SK-N-SH (cell line): ENCODE measurements around the gene ADAMTS14. TPM values are rescaled to one million over a fixed set of nuclear protein-coding genes. Genes with fewer than 3 reads are reported as not detected.

Experiments
- CTCF ChIA-PET: fragments of 300-600, 350-600 bp; formaldehyde crosslinking; extraction: SDS; loops from one replicate; lab custom pipeline; 2021; lab: Yijun Ruan, JAX
- POLR2A ChIA-PET: fragments of 350-600 bp; sonication (Branson Sonifier 250); formaldehyde crosslinking; extraction: SDS; loops from one replicate; lab custom pipeline; 2020; ENCODE audit warnings: antibody characterized with exemption, inconsistent platforms; lab: Yijun Ruan, JAX
- DNase-seq: peaks from one replicate; pipeline ENCODE4 v3.0.0; 2012
- H2AFZ ChIP-seq: fragments of 200-600 bp; sonication (generic); 2 replicates; pipeline ENCODE4 v1.8.1; 2016; ENCODE audit warnings: antibody characterized with exemption, mild to moderate bottlenecking, low read depth
- H3F3A ChIP-seq: fragments of 200-600 bp; sonication (generic); replicated peaks from 2 replicates; pipeline ENCODE3; 2016; ENCODE audit warnings: antibody characterized with exemption, mild to moderate bottlenecking; ENCODE audit not compliant: insufficient read depth
- H3K27ac ChIP-seq, 2 experiments: fragments of 200-500 bp in 1 of 2; fragments of 200-600 bp in 1 of 2; sonication (Bioruptor generic) in 1 of 2; sonication (generic), shearing (Covaris generic) in 1 of 2; 2 replicates each; pipeline versions ENCODE4 v1.5.1 to v1.6.1; 2014 to 2016; ENCODE audit warnings: low read depth in 2 of 2, inconsistent platforms in 1 of 2, low read length in 1 of 2, mild to moderate bottlenecking in 1 of 2, mixed read lengths in 1 of 2
- H3K27me3 ChIP-seq: fragments of 200-600 bp; sonication (generic), shearing (Covaris generic); 2 replicates; pipeline ENCODE4 v1.6.1; 2016; ENCODE audit warnings: mixed run types; ENCODE audit not compliant: insufficient read depth
- H3K36me3 ChIP-seq, 2 experiments: fragments of 200-500 bp in 1 of 2; fragments of 200-600 bp in 1 of 2; sonication (Bioruptor generic) in 1 of 2; sonication (generic) in 1 of 2; replicated peaks in 1 of 2; 2 replicates each; pipeline versions ENCODE3 to v1.5.1; 2014 to 2016; ENCODE audit warnings: low read length in 1 of 2, mild to moderate bottlenecking in 1 of 2; ENCODE audit not compliant: insufficient read depth in 2 of 2, control insufficient read depth in 1 of 2
- H3K4me1 ChIP-seq, 2 experiments: fragments of 200-500 bp in 1 of 2; fragments of 200-600 bp in 1 of 2; sonication (Bioruptor generic) in 1 of 2; sonication (generic), shearing (Covaris generic) in 1 of 2; 2 replicates each; pipeline versions ENCODE4 v1.5.1 to v1.6.1; 2014 to 2016; ENCODE audit warnings: low read depth in 1 of 2, low read length in 1 of 2, mixed run types in 1 of 2; ENCODE audit not compliant: insufficient read depth in 2 of 2, control insufficient read depth in 1 of 2
- H3K4me2 ChIP-seq: fragments of 200-600 bp; sonication (generic), shearing (Covaris generic); 2 replicates; pipeline ENCODE4 v1.6.1; 2017; ENCODE audit warnings: mixed run types
- H3K4me3 ChIP-seq, 2 experiments: fragments of 200-500 bp in 1 of 2; fragments of 200-600 bp in 1 of 2; sonication (Bioruptor generic) in 1 of 2; sonication (generic), shearing (Covaris generic) in 1 of 2; 2 replicates each; pipeline versions ENCODE4 v1.5.1 to v1.8.1; 2014 to 2016; ENCODE audit warnings: low read depth in 2 of 2, inconsistent platforms in 1 of 2, low read length in 1 of 2, mild to moderate bottlenecking in 1 of 2, mixed read lengths in 1 of 2, moderate library complexity in 1 of 2
- H3K79me2 ChIP-seq: fragments of 200-600 bp; sonication (generic); 2 replicates; pipeline ENCODE4 v1.8.1; 2017; ENCODE audit warnings: mild to moderate bottlenecking; ENCODE audit not compliant: insufficient read depth
- H3K9ac ChIP-seq: fragments of 200-600 bp; sonication (generic); 2 replicates; pipeline ENCODE4 v1.6.1; 2017; ENCODE audit warnings: mixed run types
- H3K9me2 ChIP-seq: fragments of 200-600 bp; sonication (generic); 2 replicates; pipeline ENCODE4 v1.6.1; 2017; ENCODE audit warnings: mixed run types
- H3K9me3 ChIP-seq: fragments of 200-600 bp; sonication (generic); 2 replicates; pipeline ENCODE4 v1.6.1; 2017; ENCODE audit warnings: mixed run types, mild to moderate bottlenecking, moderate library complexity
- H4K20me1 ChIP-seq: fragments of 200-600 bp; sonication (generic); 2 replicates; pipeline ENCODE4 v1.6.1; 2017; ENCODE audit warnings: mild to moderate bottlenecking, mixed run types; ENCODE audit not compliant: insufficient read depth
- EP300 ChIP-seq, 2 experiments: IDR thresholded peaks; 2 replicates each; pipeline versions ENCODE4 v1.4.0 to v1.6.1; 2012; ENCODE audit warnings: borderline replicate concordance in 1 of 2, low read depth in 1 of 2, low read length in 1 of 2
- FOXM1 ChIP-seq: IDR thresholded peaks from 2 replicates; pipeline ENCODE4 v1.4.0; 2012; ENCODE audit warnings: low read depth, mild to moderate bottlenecking
- GABPA ChIP-seq: IDR thresholded peaks from 2 replicates; pipeline ENCODE4 v1.4.0; 2012; ENCODE audit warnings: low read depth, mild to moderate bottlenecking
- GATA2 ChIP-seq: sonication (generic); formaldehyde crosslinking; IDR thresholded peaks from 2 replicates; pipeline ENCODE4 v1.5.0; 2020; ENCODE audit warnings: mild to moderate bottlenecking, missing genetic modification reagents
- IRF3 ChIP-seq: fragments of 150-350 bp; IDR thresholded peaks from 2 replicates; pipeline ENCODE4 v1.6.1; 2016; ENCODE audit warnings: mild to moderate bottlenecking, low read depth, low read length
- JUND ChIP-seq: IDR thresholded peaks from 2 replicates; pipeline ENCODE4 v1.4.0; 2012
- MXI1 ChIP-seq: IDR thresholded peaks from 2 replicates; pipeline ENCODE4 v1.6.1; 2012; ENCODE audit warnings: mild to moderate bottlenecking, low read depth, low read length, improper control_type of control experiment
- RCOR1 ChIP-seq: fragments of 150-350 bp; IDR thresholded peaks from 2 replicates; pipeline ENCODE4 v1.6.1; 2017; ENCODE audit warnings: antibody characterized with exemption, low read length
- RFX5 ChIP-seq: IDR thresholded peaks from 2 replicates; pipeline ENCODE4 v1.6.1; 2012; ENCODE audit warnings: mild to moderate bottlenecking, improper control_type of control experiment, low read length
- RXRA ChIP-seq: IDR thresholded peaks from 2 replicates; pipeline ENCODE4 v1.4.0; 2012; ENCODE audit warnings: low read depth, mild to moderate bottlenecking, borderline replicate concordance
- SMC3 ChIP-seq: IDR thresholded peaks from 2 replicates; pipeline ENCODE4 v1.6.1; 2012; ENCODE audit warnings: low read depth, low read length, improper control_type of control experiment
- TAF1 ChIP-seq: IDR thresholded peaks from 2 replicates; pipeline ENCODE4 v1.6.1; 2012; ENCODE audit warnings: low read depth, mild to moderate bottlenecking, low read length, moderate library complexity, borderline replicate concordance
- ZBTB33 ChIP-seq: IDR thresholded peaks from 2 replicates; pipeline ENCODE4 v1.4.0; 2012; ENCODE audit warnings: low read depth, borderline replicate concordance
- WGBS: methylation state at CpG from one replicate; pipeline ENCODE4 v1.1.6; 2017; ENCODE audit warnings: low lambda C conversion rate; 5-methylcytosine and 5-hydroxymethylcytosine counted together
- polyA plus RNA-seq, 3 experiments: library from polyadenylated mRNA; depleted of rRNA; stranded (reverse); fragments of >200 nt; gene quantifications; 2 replicates each; pipeline ENCODE4 v1.2.3, GENCODE V29; 2012
- small RNA-seq, 7 experiments: library from RNA; depleted of rRNA; stranded (forward); fragments of <200 nt; gene quantifications; one replicate each; pipeline ENCODE3, GENCODE V24; 2012

ADAMTS14 gene
- polyA plus RNA-seq, 1 of the 3 experiments (the other 2 are of a cell fraction): 1.1 TPM

GRCh38 chr10:70810967-70811366 is 138.7 kb downstream of the ADAMTS14 start:
- no peak overlapping the region for H2AFZ ChIP-seq
- no peak overlapping the region for H3K9ac ChIP-seq
- no peaks in the 10 kb centered on the region for H3K79me2 ChIP-seq
- peak overlapping the region in 1 of 2 experiments; percentile 9; a peak in 1 of 4 replicates for H3K27ac ChIP-seq
- H3K36me3 ChIP-seq: no peaks in the 10 kb centered on the region
- H3K4me2 ChIP-seq: no peak overlapping the region
- ChIA-PET CTCF (interaction anchor here (1.1 to 4.1 kb wide), 4 partner anchors 67 to 364 kb away, joined by 3 to 22 read pairs (median 6); no protein-coding TSS in a partner anchor), POLR2A (no interaction called here)
- TF ChIP-seq EP300 (IDR thresholded peaks at IDR 0.05; ENCODE audit: borderline replicate concordance in 1 of 2, low read depth in 1 of 2, low read length in 1 of 2): peak in 1 of 2 experiments; percentile 59; a peak in 1 of 4 replicates
- 0 out of 2 replicates have a peak, but pooled peaks have one; percentile 67 for TF ChIP-seq GATA2 (CRISPR knock-in tag)
- TF ChIP-seq TAF1: no peak
- peak; percentile 58; the same call in 1 of the 2 replicates for TF ChIP-seq RCOR1
- no peak for TF ChIP-seq RXRA
- peak; percentile 46 for DNase-seq
- no peaks in the 10 kb centered on the region for H4K20me1 ChIP-seq
- WGBS: 2% methylated on average over 1 of the region's 1 CpG
- H3K9me3 ChIP-seq: no peaks in the 10 kb centered on the region
- no peak overlapping the region for H3K4me3 ChIP-seq
- no peaks in the 10 kb centered on the region for H3K9me2 ChIP-seq
- peaks cover 5% of the 10 kb centered on the region for H3F3A ChIP-seq
- peaks cover 0 to 4% of the 10 kb centered on the region in 2 experiments; a peak in 1 of 4 replicates for H3K4me1 ChIP-seq
- H3K27me3 ChIP-seq: no peaks in the 10 kb centered on the region

- Histone ChIP-seq H3K4me1 (peaks cover 0 to 4% of the 10 kb centered on the region in 2 experiments; a peak in 1 of 4 replicates), H3K4me2 (no peak overlapping the region), H3K9ac (no peak overlapping the region), H2AFZ (no peak overlapping the region), H3K36me3 (no peaks in the 10 kb centered on the region), H3K4me3 (no peak overlapping the region), H3K27me3 (no peaks in the 10 kb centered on the region), H3K27ac (no peak overlapping the region), H3K9me3 (no peaks in the 10 kb centered on the region), H3K79me2 (peaks cover 3% of the 10 kb centered on the region; the same call in 1 of the 2 replicates)
- no peak for DNase-seq
- POLR2A ChIA-PET: no interaction called here
- 46% methylated on average over 3 of the region's 3 CpGs for WGBS
- TF ChIP-seq JUND: no peak
- TF ChIP-seq RFX5: no peak
- TF ChIP-seq SMC3: no peak
- no peak for TF ChIP-seq MXI1
- TF ChIP-seq ZBTB33: no peak
- no peak for TF ChIP-seq FOXM1
- TF ChIP-seq GABPA: no peak
- no peak for TF ChIP-seq IRF3
- TF ChIP-seq EP300 (IDR thresholded peaks at IDR 0.05; ENCODE audit: borderline replicate concordance in 1 of 2, low read depth in 1 of 2, low read length in 1 of 2): no peak
- no peak for TF ChIP-seq GATA2 (CRISPR knock-in tag)
- TF ChIP-seq, all 33 proteins: peak for 0
- H4K20me1 ChIP-seq: no peaks in the 10 kb centered on the region
- peaks cover 10% of the 10 kb centered on the region for H3F3A ChIP-seq
- H3K9me2 ChIP-seq: no peaks in the 10 kb centered on the region
- CTCF ChIA-PET: interaction anchor here (0.8 to 4.1 kb wide), 5 partner anchors 17 to 351 kb away, joined by 3 to 22 read pairs (median 3); no protein-coding TSS in a partner anchor
Measured at GRCh38 chr10:70811881-70812280, 139.6 kb downstream of the ADAMTS14 start.

Small RNA genes within 50 kb of the gene (small RNA-seq; reads per million reads assigned to genes)
- 0 to 7.9 (median 0) reads per million in 7 experiments for gene RPS26P40

Other genes starting within 250 kb of the ADAMTS14 start
- gene NODAL, start 230.8 kb upstream of the ADAMTS14 start, polyA plus RNA-seq (2012; rRNA removed): not detected in 2 replicates
- gene PALD1, start 193.7 kb upstream of the ADAMTS14 start, polyA plus RNA-seq (2012; rRNA removed): 0.16 and 0.19 TPM in 2 replicates
- not detected in 2 replicates for gene PRF1, start 69.8 kb upstream of the ADAMTS14 start, polyA plus RNA-seq (2012; rRNA removed)
- not detected in 2 replicates for gene TBATA, start 112.9 kb downstream of the ADAMTS14 start, polyA plus RNA-seq (2012; rRNA removed)
- 11.8 and 15.6 TPM in 2 replicates for gene SGPL1, start 143.4 kb downstream of the ADAMTS14 start, polyA plus RNA-seq (2012; rRNA removed)
- 95.9 and 112 TPM in 2 replicates for gene PCBD1, start 216.1 kb downstream of the ADAMTS14 start, polyA plus RNA-seq (2012; rRNA removed)